Measurements from ENCODE around the gene PHLDA2.
"Not testable (repeated sequence)": the region's sequence is repeated elsewhere in the genome, so short reads cannot be mapped to it uniquely, and the experiment has no call there.

The PHLDA2 gene

GRCh38 chr11:2942447-2942846, 13.2 kb upstream of the PHLDA2 start:
- H3K4me3 ChIP-seq (ENCODE audit: low read depth, low read length): no peak overlapping the region
- DNase-seq (ENCODE audit: low read depth): no peak
- in situ Hi-C loops (cut with HindIII; ENCODE audit: low sequenced_read_pairs): loop anchor here (5.0 kb wide), 1 partner anchor 50 kb away; the partner anchor contains the start of gene NAP1L4
- TF ChIP-seq CTCF (IDR thresholded peaks at IDR 0.05; ENCODE audit: low read depth, low read length, missing control alignments): no peak

- no peak for DNase-seq (ENCODE audit: low read depth)
- H3K4me3 ChIP-seq (ENCODE audit: low read depth, low read length): no peak overlapping the region
- no peak for TF ChIP-seq CTCF (IDR thresholded peaks at IDR 0.05; ENCODE audit: low read depth, low read length, missing control alignments)
- in situ Hi-C loops (cut with HindIII; ENCODE audit: low sequenced_read_pairs): loop anchor here (5.0 kb wide), 1 partner anchor 51 kb away; the partner anchor contains the start of gene NAP1L4
Observed at GRCh38 chr11:2940921-2941821, 12.0 kb upstream of the PHLDA2 start.

GRCh38 chr11:2940147-2940920, 11.1 kb upstream of the PHLDA2 start:
- in situ Hi-C loops (cut with HindIII; ENCODE audit: low sequenced_read_pairs): loop anchor here (5.0 kb wide), 1 partner anchor 52 kb away; the partner anchor contains the start of gene NAP1L4
- no peak for DNase-seq (ENCODE audit: low read depth)
- no peak for TF ChIP-seq CTCF (IDR thresholded peaks at IDR 0.05; ENCODE audit: low read depth, low read length, missing control alignments)
- H3K4me3 ChIP-seq (ENCODE audit: low read depth, low read length): no peak overlapping the region

- in situ Hi-C loops (cut with HindIII; ENCODE audit: low sequenced_read_pairs); H3K4me3 ChIP-seq (ENCODE audit: low read depth, low read length); DNase-seq (ENCODE audit: low read depth): not testable (repeated sequence)
Observed at GRCh38 chr11:2938458-2939418, 9.5 kb upstream of the PHLDA2 start.

- H3K4me3 ChIP-seq (ENCODE audit: low read depth, low read length); in situ Hi-C loops (cut with HindIII; ENCODE audit: low sequenced_read_pairs); DNase-seq (ENCODE audit: low read depth): not testable (repeated sequence)
Observed at GRCh38 chr11:2937641-2938457, 8.6 kb upstream of the PHLDA2 start.

GRCh38 chr11:2934611-2935239, 5.5 kb upstream of the PHLDA2 start:
- in situ Hi-C loops (cut with HindIII; ENCODE audit: low sequenced_read_pairs): no loop called here
- no peak for DNase-seq (ENCODE audit: low read depth)
- TF ChIP-seq CTCF (IDR thresholded peaks at IDR 0.05; ENCODE audit: low read depth, low read length, missing control alignments): no peak

More at GRCh38 chr11:2934611-2935239, 5.5 kb upstream of the PHLDA2 start:
- H3K4me3 ChIP-seq (ENCODE audit: low read depth, low read length): no peak overlapping the region

Data from astrocyte of the cerebellum (primary cell).